ENCODE data around the gene STK17B. TPM values are rescaled to one million over a fixed set of nuclear protein-coding genes. Genes with fewer than 3 reads are reported as not detected.

The STK17B gene
- total and polyA plus RNA-seq, 9 of the 15 experiments (the other 6 are each of a cell fraction or from before 2014, with no cell fraction given) = 2.3 to 17.7 (median 8.5) TPM

DNA sequence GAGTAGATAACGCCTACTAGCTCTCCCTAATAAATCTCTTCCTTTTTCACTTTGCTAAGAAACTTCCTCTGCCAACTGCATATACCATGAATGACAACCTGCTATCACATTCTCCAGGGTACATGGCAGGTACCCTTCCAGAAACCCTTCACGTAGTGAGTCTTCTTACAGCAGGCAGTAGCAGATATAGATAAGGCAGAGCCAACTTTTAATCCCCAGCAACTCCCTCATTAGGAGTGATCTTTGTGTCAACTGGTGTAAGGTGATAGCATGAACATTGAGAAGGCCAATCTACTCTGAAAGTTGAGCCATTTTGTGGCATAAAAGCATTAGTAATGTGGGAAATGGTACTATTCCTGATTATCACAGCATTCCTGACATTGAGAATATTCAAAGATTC lies 5.7 kb upstream of the STK17B start (continued):
- TF ChIP-seq, protein P1, sequence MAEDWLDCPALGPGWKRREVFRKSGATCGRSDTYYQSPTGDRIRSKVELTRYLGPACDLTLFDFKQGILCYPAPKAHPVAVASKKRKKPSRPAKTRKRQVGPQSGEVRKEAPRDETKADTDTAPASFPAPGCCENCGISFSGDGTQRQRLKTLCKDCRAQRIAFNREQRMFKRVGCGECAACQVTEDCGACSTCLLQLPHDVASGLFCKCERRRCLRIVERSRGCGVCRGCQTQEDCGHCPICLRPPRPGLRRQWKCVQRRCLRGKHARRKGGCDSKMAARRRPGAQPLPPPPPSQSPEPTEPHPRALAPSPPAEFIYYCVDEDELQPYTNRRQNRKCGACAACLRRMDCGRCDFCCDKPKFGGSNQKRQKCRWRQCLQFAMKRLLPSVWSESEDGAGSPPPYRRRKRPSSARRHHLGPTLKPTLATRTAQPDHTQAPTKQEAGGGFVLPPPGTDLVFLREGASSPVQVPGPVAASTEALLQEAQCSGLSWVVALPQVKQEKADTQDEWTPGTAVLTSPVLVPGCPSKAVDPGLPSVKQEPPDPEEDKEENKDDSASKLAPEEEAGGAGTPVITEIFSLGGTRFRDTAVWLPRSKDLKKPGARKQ (CRISPR knock-in tag; IDR thresholded peaks at IDR 0.05) = no peak
- no peak for TF ChIP-seq SNRNP70 (optimal IDR thresholded peaks at IDR 0.05; ENCODE audit: low read depth, low read length)
- no peak for TF ChIP-seq BRD9 (IDR thresholded peaks at IDR 0.05; ENCODE audit: low read depth, partially characterized antibody)
- no peak for TF ChIP-seq KDM2B (CRISPR knock-in tag; IDR thresholded peaks at IDR 0.05)
- TF ChIP-seq ZNF124 (CRISPR knock-in tag; IDR thresholded peaks at IDR 0.05) = no peak
- TF ChIP-seq ZNF232 (CRISPR knock-in tag; IDR thresholded peaks at IDR 0.05) = no peak
- no peak for TF ChIP-seq SMAD2 (IDR thresholded peaks at IDR 0.05; ENCODE audit: low read depth, low read length)
- no peak for TF ChIP-seq FOXA3 (CRISPR knock-in tag; conservative IDR thresholded peaks at IDR 0.05 in 1 of 2, IDR thresholded peaks at IDR 0.05 in 1 of 2)
- no peak for TF ChIP-seq DEAF1 (CRISPR knock-in tag; IDR thresholded peaks at IDR 0.05)
- TF ChIP-seq, protein P2, sequence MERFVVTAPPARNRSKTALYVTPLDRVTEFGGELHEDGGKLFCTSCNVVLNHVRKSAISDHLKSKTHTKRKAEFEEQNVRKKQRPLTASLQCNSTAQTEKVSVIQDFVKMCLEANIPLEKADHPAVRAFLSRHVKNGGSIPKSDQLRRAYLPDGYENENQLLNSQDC (CRISPR knock-in tag; IDR thresholded peaks at IDR 0.05) = no peak
- TF ChIP-seq NFE2L1 (tag; IDR thresholded peaks at IDR 0.05; ENCODE audit: borderline replicate concordance, low read depth) = no peak
- peak; percentile 87 for TF ChIP-seq SMARCE1 (IDR thresholded peaks at IDR 0.05)
- no peak for TF ChIP-seq NCOA4 (IDR thresholded peaks at IDR 0.05; ENCODE audit: partially characterized antibody)
- no peak for TF ChIP-seq BRCA1 (IDR thresholded peaks at IDR 0.05)
- no peak for TF ChIP-seq BRCA1 (CRISPR knock-in tag; IDR thresholded peaks at IDR 0.05)
- no peak for TF ChIP-seq HCFC1 (IDR thresholded peaks at IDR 0.05; ENCODE audit: low read depth, low read length)
- TF ChIP-seq TBP (optimal IDR thresholded peaks at IDR 0.05; ENCODE audit: low read depth, low read length) = no peak
- TF ChIP-seq THRA (IDR thresholded peaks at IDR 0.05) = no peak
- no peak for TF ChIP-seq ZFP91 (CRISPR knock-in tag; IDR thresholded peaks at IDR 0.05)
- no peak for TF ChIP-seq HLTF (IDR thresholded peaks at IDR 0.05)
- TF ChIP-seq MYBL2 (IDR thresholded peaks at IDR 0.05; ENCODE audit: low read depth) = no peak
- TF ChIP-seq MYBL2 (CRISPR knock-in tag; IDR thresholded peaks at IDR 0.05; ENCODE audit: borderline replicate concordance) = no peak
- no peak for TF ChIP-seq L3MBTL2 (IDR thresholded peaks at IDR 0.05)
- no peak for TF ChIP-seq SAFB2 (IDR thresholded peaks at IDR 0.05; ENCODE audit: borderline replicate concordance, low read depth, low read length, severe bottlenecking)
- TF ChIP-seq CBFB (CRISPR knock-in tag; IDR thresholded peaks at IDR 0.05) = no peak
